SK-N-SH treated with all-trans-retinoic acid at 6 μM for 48 hours (cell line): ENCODE results near the gene SLC2A1.

Experiments
- ARNTL ChIP-seq: fragments of 450-650 bp; formaldehyde crosslinking; IDR thresholded peaks from 2 replicates; pipeline ENCODE4 v1.5.0; 2020; ENCODE audit warnings: low read depth, mild to moderate bottlenecking, moderate library complexity, borderline replicate concordance
- RARB ChIP-seq: fragments of 250-450 bp; sonication (Bioruptor Pico); IDR thresholded peaks from 2 replicates; pipeline ENCODE4 v1.8.0; 2021; ENCODE audit warnings: mild to moderate bottlenecking, moderate library complexity
- ZC3H10 ChIP-seq: fragments of 250-450 bp; sonication (Bioruptor Pico); IDR thresholded peaks from 2 replicates; pipeline ENCODE4 v1.5.1; 2021; ENCODE audit warnings: mild to moderate bottlenecking, moderate library complexity
- TF ChIP-seq, protein P1 (sequence below): fragments of 250-450 bp; sonication (Bioruptor Pico); IDR thresholded peaks from 2 replicates; pipeline ENCODE4 v1.5.1; 2020; ENCODE audit warnings: low read depth, mild to moderate bottlenecking, moderate library complexity

GRCh38 chr1:42981871-42982270 is 23.2 kb upstream of the SLC2A1 start:
- TF ChIP-seq RARB (CRISPR knock-in tag) (no peak), ZC3H10 (no peak), ARNTL (no peak)
- TF ChIP-seq, protein P1, sequence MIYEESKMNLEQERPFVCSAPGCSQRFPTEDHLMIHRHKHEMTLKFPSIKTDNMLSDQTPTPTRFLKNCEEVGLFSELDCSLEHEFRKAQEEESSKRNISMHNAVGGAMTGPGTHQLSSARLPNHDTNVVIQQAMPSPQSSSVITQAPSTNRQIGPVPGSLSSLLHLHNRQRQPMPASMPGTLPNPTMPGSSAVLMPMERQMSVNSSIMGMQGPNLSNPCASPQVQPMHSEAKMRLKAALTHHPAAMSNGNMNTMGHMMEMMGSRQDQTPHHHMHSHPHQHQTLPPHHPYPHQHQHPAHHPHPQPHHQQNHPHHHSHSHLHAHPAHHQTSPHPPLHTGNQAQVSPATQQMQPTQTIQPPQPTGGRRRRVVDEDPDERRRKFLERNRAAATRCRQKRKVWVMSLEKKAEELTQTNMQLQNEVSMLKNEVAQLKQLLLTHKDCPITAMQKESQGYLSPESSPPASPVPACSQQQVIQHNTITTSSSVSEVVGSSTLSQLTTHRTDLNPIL (CRISPR knock-in tag) = no peak
